PC-9 (cell line): ENCODE results near the gene PDGFD.

Experiments
- CTCF ChIP-seq: fragments of 200-600 bp; sonication (generic); conservative IDR thresholded peaks from 2 replicates; pipeline ENCODE4 v1.6.1; 2017; ENCODE audit warnings: mixed run types, antibody characterized with exemption, mild to moderate bottlenecking, moderate library complexity
- EZH2 ChIP-seq: fragments of 200-600 bp; sonication (generic); IDR thresholded peaks from 2 replicates; pipeline ENCODE4 v1.8.0; 2017; ENCODE audit warnings: antibody characterized with exemption, low read depth

- TF ChIP-seq EZH2 (no peak), CTCF (no peak)
Measured at GRCh38 chr11:104105155-104105554, 58.8 kb downstream of the PDGFD start.
